ENCODE data around the gene AUTS2.

AUTS2 gene

GRCh38 chr7:69780379-69780778 lies 182.1 kb downstream of the AUTS2 start (continued):
- TF ChIP-seq BCL11A (tag by site-specific recombination; IDR thresholded peaks at IDR 0.05; ENCODE audit: low read depth): no peak
- no peak for TF ChIP-seq ZNF555 (tag by site-specific recombination; conservative IDR thresholded peaks at IDR 0.05)
- no peak for TF ChIP-seq ZNF37A (tag by site-specific recombination; IDR thresholded peaks at IDR 0.05)
- 0 out of 2 replicates have a peak, but pooled peaks have one; percentile 37 for TF ChIP-seq ZNF513 (tag by site-specific recombination; IDR thresholded peaks at IDR 0.05)
- TF ChIP-seq ZFP3 (tag by site-specific recombination; IDR thresholded peaks at IDR 0.05; ENCODE audit: low read depth): no peak
- TF ChIP-seq ZNF488 (tag by site-specific recombination; IDR thresholded peaks at IDR 0.05): no peak
- peak; percentile 93 for TF ChIP-seq SCRT1 (tag by site-specific recombination; IDR thresholded peaks at IDR 0.05; ENCODE audit: borderline replicate concordance)
- no peak for TF ChIP-seq ZNF792 (tag by site-specific recombination; IDR thresholded peaks at IDR 0.05)
- TF ChIP-seq ZNF514 (tag by site-specific recombination; IDR thresholded peaks at IDR 0.05): no peak
- TF ChIP-seq TRIM28 (IDR thresholded peaks at IDR 0.05; ENCODE audit: borderline replicate concordance, low read length): peak; percentile 69; the same call in 1 of the 2 replicates
- TF ChIP-seq PBX3 (CRISPR knock-in tag; IDR thresholded peaks at IDR 0.05): no peak
- TF ChIP-seq GLI4 (tag by site-specific recombination; IDR thresholded peaks at IDR 0.05): no peak
- TF ChIP-seq SCRT2 (tag by site-specific recombination; IDR thresholded peaks at IDR 0.05): peak; percentile 95
- TF ChIP-seq GLIS2 (tag by site-specific recombination; IDR thresholded peaks at IDR 0.05): no peak
- TF ChIP-seq ZNF146 (tag by site-specific recombination; IDR thresholded peaks at IDR 0.05): no peak
- TF ChIP-seq MEIS1 (CRISPR knock-in tag; IDR thresholded peaks at IDR 0.05; ENCODE audit: borderline replicate concordance): no peak
- no peak for TF ChIP-seq ZNF416 (tag by site-specific recombination; IDR thresholded peaks at IDR 0.05)
- TF ChIP-seq YY2 (tag by site-specific recombination; IDR thresholded peaks at IDR 0.05): no peak
- TF ChIP-seq ZNF175 (tag by site-specific recombination; IDR thresholded peaks at IDR 0.05): no peak
- no peak for TF ChIP-seq REST (tag by site-specific recombination; IDR thresholded peaks at IDR 0.05)
- TF ChIP-seq ZNF561 (tag by site-specific recombination; IDR thresholded peaks at IDR 0.05; ENCODE audit: borderline replicate concordance): no peak
- TF ChIP-seq KLF17 (tag by site-specific recombination; IDR thresholded peaks at IDR 0.05): peak; percentile 95
- no peak for TF ChIP-seq ZSCAN18 (tag by site-specific recombination; IDR thresholded peaks at IDR 0.05)
- peak; percentile 88 for TF ChIP-seq ZXDB (tag by site-specific recombination; IDR thresholded peaks at IDR 0.05)
- TF ChIP-seq ZNF366 (tag by site-specific recombination; conservative IDR thresholded peaks at IDR 0.05): peak; percentile 88
- peak; percentile 79 for TF ChIP-seq ZNF24 (tag by site-specific recombination; IDR thresholded peaks at IDR 0.05)
- no peak for TF ChIP-seq ZBTB21 (tag by site-specific recombination; IDR thresholded peaks at IDR 0.05)
- TF ChIP-seq PRDM6 (tag by site-specific recombination; IDR thresholded peaks at IDR 0.05): no peak
- TF ChIP-seq KLF16 (tag by site-specific recombination; IDR thresholded peaks at IDR 0.05): peak; percentile 78
- no peak for TF ChIP-seq ZNF132 (tag by site-specific recombination; IDR thresholded peaks at IDR 0.05; ENCODE audit: borderline replicate concordance)
- peak; percentile 25; the same call in 1 of the 2 replicates for TF ChIP-seq ZNF10 (tag by site-specific recombination; IDR thresholded peaks at IDR 0.05)
